ENCODE measurements around the gene LRRC4C.

GRCh38 chr11:41246399-41246745 is 213.1 kb downstream of the LRRC4C start:
- no peak for TF ChIP-seq EZH2 (IDR thresholded peaks at IDR 0.05; ENCODE audit: borderline replicate concordance, low read length)
- no peak for TF ChIP-seq CTCF (conservative IDR thresholded peaks at IDR 0.05 in 1 of 2, IDR thresholded peaks at IDR 0.05 in 1 of 2; ENCODE audit: extremely low read depth in 1 of 2, insufficient read depth in 1 of 2, low read depth in 1 of 2, low read length in 2 of 2)
